GM18951 (cell line): ENCODE data around the gene FOXP1.

ENCODE experiments used
- POLR2A ChIP-seq: IDR thresholded peaks from 4 replicates; pipeline ENCODE4 v1.6.1; 2011; ENCODE audit warnings: mild to moderate bottlenecking; ENCODE audit not compliant: insufficient read length, insufficient read depth; ENCODE audit errors: extremely low read depth
- in situ Hi-C: fragments of 300-500 bp; cut with MboI; formaldehyde crosslinking; loops from one replicate; pipeline ENCODE4 v1.12.0; 2022; ENCODE audit warnings: low sequenced_read_pairs, mixed read lengths, inconsistent platforms; ENCODE audit not compliant: unreplicated experiment

FOXP1 gene

DNA sequence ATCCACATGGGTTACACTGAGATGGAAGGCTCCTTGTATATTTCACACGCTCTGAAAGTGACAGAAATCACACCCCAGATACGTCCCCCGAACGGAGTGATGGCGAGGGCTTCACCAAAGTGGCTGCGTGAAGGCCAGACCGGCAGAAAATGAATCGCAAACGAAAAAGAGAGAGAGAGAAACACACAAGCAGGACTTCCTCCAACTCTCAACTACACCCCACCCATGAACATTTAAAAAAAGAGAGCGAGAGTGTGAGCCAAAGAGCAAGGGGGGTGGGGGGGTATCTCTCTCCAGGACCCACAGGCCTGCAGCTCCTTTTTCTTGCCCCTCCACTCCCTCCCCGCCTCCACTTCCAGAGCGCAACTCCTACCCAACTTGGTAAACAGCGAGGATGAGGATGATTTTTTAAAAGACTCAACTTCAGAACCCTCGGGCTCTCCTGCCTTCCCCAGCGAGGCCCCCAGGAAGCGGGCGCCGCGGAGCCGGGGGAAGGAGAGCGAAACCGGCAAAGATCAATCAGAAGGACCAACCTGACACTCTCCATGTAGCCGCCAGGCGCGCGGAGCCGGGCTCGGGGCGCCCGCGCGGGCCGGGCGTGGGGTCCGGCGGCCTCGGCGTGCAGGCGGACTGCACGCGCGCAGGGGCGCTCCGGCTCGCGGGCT, 519.1 kb downstream of the FOXP1 start:
- in situ Hi-C loops = no loop called here
- TF ChIP-seq POLR2A = no peak

DNA sequence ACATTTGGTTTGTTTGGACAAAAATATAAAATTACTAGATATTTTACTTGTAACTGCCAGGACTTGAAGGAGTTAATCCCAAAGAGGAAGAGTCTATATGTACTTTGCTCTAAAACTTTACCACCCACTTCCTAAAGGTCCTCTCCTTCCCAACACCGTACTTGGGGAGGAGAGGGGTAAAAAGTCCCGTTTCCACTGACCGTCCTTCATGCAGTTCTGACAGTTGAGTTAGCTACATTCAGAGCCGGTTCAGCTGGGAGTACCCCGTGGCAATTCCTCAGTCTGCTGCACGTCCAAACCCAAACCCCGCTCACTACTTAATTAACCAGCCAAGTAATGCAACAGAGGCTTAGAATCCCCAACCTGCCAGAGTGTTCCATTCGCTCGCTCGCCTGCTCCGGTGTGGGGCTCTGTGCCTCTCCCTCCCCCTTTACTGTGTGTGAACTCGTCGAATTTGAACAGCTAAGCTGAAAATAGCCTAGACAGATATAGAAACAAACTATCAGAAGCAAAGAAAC, 519.7 kb downstream of the FOXP1 start:
- no peak for TF ChIP-seq POLR2A
- in situ Hi-C loops = no loop called here

DNA sequence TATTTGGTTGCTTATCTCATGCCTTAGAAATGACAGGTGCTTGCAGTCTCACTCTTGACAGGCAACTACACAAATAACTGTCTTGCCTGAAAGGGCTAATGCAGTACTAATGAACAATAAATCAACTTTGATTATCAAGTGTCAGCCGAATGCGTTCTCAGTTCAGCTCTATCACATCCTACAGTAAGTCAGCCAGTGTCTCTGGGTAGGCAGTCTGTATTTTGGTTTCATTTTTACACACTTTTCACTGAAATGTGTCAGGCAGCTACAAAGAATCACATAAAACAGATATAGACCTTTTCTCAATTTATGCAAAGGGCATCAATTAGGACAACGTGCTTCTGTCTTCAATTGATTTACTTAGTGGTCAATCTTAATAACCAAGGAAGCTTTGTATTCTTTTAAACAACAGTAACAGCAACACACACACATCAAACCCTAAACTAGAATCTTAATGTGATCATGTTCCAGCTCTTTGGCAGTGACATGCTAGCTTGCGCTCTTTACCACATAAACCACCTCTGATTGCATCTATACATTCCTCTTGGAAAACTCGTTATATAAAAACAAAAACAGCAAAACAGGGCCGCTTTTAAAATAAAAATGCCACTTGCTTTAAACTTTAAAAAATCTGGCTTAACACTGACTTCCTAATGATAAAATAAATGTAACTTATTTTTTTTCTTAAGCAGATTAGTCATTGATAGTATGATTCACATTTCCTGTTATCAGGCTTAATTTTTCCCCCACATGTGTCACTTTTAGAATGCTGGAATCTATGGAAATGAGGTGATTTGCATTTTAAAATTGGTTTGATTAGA, 520.4 kb downstream of the FOXP1 start:
- in situ Hi-C loops = no loop called here
- TF ChIP-seq POLR2A = no peak

DNA sequence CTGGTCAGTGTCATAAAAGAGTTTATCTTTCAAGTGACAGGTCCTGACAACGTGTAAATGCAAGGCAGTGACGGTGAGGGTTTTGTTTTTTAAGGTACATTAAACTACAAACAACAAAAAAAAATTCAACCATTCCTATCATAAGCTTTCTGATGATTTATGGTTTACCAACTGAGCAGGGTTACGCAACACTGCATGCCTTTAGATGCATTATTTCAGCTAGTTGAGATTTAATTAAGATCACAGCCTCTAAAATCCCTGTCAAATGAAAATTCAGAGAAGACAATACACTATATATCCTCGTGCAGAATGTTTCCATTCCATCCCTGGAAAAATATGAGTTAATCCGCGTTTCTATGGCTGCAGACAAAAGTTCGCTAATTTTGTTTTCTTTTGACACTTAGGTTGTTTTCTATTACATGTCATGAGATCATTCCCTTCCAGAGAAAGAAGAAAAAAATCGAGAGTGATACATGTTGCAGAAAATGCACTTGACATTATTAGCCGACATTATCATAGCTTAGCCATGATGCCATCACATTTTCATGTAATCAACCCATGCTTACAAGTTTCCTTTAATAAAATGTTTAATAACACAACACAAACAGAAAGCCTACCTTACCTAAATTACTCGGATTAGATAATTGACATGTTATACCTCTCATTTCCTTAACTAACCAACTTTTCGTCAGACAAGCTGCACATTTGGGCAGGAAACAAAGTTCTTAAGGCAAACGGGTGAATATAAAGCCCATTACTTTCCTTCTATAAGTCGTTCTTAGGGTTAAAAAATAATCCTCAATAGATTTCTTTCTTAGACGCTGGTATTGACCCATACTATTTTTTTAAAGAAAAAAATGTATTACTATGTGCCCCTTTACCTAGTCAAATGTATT, 521.2 kb downstream of the FOXP1 start:
- TF ChIP-seq POLR2A = no peak
- in situ Hi-C loops = no loop called here

DNA sequence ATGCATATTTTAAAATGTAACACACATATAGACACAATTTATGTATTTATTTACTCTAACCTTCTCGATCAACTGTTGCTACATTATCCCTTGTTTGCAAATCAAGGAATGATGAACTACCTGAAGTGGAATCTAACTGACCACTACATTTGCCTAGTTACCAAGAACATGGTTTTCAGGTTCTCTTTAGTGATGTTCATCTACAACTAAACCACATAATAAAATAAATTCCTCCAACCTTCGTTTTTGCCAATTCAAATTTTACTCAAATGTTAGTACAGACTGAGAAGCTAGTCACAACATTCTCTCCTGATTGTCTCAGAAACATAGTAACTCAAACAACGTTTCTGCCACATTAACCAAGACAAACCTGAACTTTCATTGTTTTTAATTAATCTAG, 521.9 kb downstream of the FOXP1 start:
- no peak for TF ChIP-seq POLR2A
- in situ Hi-C loops = no loop called here

DNA sequence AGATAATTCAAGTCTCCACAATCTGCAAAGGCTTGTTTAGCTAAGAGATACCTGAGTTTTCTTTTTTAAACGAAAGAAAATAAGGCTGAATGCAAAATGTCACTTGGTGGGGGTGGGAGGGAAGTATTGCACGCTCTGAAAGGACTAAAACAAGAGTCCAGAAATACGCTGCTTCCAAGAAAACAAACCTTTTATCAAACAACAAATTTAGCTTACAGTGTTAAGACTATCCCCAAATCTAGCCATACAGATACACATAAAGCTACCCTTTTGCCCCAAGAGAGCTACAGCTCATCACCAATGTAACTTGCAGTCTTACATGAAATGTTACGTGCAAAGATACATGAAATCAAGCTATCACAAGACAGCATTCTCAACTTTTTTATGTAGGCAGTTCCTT, 522.5 kb downstream of the FOXP1 start:
- in situ Hi-C loops = no loop called here

DNA sequence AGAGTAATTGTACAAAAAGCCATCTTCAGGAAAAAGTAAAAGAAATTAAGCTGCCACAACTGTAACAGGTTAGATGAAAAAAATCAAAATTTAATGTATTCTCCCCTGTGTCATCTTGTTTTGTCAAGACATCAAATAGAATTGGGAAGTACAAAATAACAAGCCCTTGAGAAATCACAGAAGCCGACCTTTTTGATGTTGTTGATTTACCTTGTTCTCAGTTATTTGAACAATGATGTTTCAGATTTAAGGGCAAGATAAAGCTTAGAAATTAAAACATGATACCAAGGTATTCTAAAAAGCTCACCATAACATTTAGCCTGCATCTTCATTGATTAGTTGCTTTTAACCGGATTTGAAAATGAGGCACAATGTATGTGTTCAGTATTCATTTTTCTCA, 523.0 kb downstream of the FOXP1 start:
- in situ Hi-C loops = no loop called here
- no peak for TF ChIP-seq POLR2A

More for the DNA sequence above, 522.5 kb downstream of the FOXP1 start:
- TF ChIP-seq POLR2A = no peak

DNA sequence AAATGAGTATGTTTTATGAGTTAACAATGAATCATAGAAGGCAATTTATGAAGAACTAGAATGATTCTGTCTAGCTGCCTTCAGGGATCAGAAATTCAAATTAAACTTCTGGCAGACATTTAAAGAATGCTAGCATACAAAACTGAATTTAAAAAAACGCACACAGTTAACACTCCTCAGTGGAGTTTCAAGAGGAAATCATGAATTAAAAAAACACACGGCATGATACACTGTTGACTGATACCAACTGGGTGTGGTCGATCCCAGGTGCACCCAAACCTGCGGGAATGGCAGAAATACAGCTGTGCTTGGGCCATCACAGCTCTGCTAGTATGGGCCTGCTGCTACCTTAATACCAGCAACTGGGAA, 526.0 kb downstream of the FOXP1 start:
- no peak for TF ChIP-seq POLR2A
- in situ Hi-C loops = no loop called here

DNA sequence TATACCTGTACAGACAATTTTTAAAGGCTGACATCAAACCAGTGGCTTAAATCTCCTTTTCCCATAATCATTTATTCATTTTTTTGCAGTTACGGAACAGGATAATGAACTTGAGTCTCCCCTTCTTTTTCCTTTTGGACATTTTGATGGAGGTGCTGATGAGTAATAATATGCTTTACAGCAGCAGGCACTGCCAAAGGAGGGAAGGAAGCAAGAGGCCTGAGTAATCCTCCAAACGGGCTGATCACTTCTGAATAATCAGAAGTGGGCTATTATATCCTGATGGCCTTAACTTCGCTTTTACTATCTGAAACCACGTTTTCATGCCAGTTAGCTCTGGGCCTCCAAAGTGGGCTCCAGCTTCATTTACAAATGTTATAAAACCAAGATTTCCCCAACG, 527.2 kb downstream of the FOXP1 start:
- TF ChIP-seq POLR2A = no peak
- in situ Hi-C loops = no loop called here

DNA sequence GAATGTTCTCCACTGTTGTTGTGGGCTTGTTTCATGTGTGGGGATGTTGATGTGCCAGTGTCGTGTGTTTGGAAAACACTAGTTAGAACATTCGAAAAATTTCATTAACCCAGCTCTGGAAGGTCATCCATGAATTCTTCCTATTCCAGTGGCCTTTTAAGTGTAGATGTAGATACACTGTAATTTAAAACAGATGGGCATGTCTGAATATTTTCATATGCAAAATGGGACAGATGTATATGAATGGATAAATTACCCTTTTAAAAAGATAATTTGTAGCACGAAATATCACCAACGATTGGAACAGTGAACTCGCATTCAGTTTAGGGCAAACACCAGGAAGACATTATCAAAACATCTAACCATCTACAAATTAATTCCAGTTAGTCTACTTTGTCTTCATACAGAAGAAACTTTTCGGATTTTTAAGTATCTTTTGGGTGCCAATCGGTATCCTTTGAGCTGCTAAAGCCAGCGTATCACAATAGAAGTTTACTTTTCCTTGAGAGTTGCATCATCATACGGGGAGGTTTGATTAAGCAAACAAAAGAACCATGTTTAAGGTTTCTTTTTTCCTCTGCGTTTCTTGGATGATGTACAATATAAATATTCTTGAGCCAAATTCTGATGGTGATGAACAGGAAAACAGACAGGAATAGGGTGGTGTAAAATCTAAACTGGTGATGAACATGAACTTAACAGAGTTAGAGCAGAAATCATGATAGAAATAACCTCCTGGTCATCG, 528.1 kb downstream of the FOXP1 start:
- in situ Hi-C loops = no loop called here
- no peak for TF ChIP-seq POLR2A

DNA sequence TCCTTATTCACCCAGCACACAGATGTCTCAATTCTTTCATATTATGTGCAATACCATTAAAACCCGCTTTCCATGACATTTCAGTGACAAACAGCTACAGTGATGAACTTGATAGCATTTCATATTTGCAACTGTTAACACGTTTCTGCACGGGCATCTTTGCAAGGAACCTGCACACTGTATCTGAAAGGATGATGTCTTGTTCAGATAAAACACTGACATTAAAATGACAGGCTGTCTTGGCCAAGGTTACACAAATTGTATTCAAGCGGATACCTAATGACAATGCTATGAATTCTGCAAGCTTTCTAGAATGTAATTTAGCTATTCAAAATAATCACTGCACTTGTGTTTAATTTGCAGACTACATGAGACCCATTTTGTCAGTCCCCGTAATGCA, 529.2 kb downstream of the FOXP1 start:
- in situ Hi-C loops = no loop called here
- no peak for TF ChIP-seq POLR2A

DNA sequence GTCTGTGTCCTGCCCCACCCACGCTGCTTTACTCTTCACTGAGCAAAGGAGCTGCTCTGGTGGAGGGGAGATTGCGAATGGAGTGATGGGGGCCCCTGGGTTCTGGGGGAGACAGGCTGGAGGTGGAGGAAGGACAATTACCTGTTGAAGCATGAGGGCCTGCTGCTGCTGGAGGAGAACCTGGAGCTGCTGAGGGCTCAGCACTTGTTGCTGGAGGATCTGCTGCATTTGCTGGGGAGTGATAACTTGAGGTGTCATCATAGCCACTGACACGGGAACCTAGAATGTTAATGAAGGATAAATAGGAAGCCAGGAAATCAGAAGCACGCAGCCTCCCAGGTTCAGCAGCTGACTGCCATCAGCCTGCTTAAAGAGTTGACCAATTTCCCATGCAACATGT, 530.0 kb downstream of the FOXP1 start:
- TF ChIP-seq POLR2A = no peak
- in situ Hi-C loops = no loop called here
